HepG2 (cell line): ENCODE measurements around the gene IFI35. TPM values are rescaled to one million over a fixed set of nuclear protein-coding genes. Genes with fewer than 3 reads are reported as not detected.

ENCODE experiments used
- ATAC-seq: fragments of 200-7000 bp; cut with Tn5 transposase; 3 replicates; pipeline ENCODE4 v1.9.1; 2020; ENCODE audit warnings: mild to moderate bottlenecking, moderate library complexity
- Bru-seq: library from RNA; stranded (reverse); fragments of 400-500 nt; gene quantifications from one replicate; lab custom pipeline; 2021; lab: Mats Ljungman, UMichigan
- BruChase-seq, 2 experiments: library from RNA; stranded (reverse); fragments of 400-500 nt; gene quantifications; one replicate each; lab custom pipeline; 2021; lab: Mats Ljungman, UMichigan
- BruUV-seq: library from RNA; stranded (reverse); fragments of 400-500 nt; replicated peaks from 2 replicates; lab custom pipeline; 2021; lab: Mats Ljungman, UMichigan
- CTCF ChIA-PET: fragments of 300-600 bp; formaldehyde crosslinking; extraction: SDS; loops from one replicate; lab custom pipeline; 2021; ENCODE audit warnings: low total read pairs, inconsistent platforms, low intra/inter-chr PET ratio; lab: Yijun Ruan, JAX
- POLR2A ChIA-PET: fragments of 350-600 bp; sonication (Branson Sonifier 250); formaldehyde crosslinking; loops from one replicate; lab custom pipeline; 2020; ENCODE audit warnings: antibody characterized with exemption, inconsistent platforms; lab: Yijun Ruan, JAX
- DNase-seq: peaks from one replicate; pipeline ENCODE4 v3.0.0-alpha.2; 2015; ENCODE audit warnings: low spot score
- FAIRE-seq: peaks from 3 replicates; lab custom pipeline; 2011; peaks lifted over from hg19 to GRCh38; lab: Jason Lieb, UNC
- H2AFZ ChIP-seq: one replicate; pipeline ENCODE4 v1.6.1; 2011; ENCODE audit warnings: low read length, inconsistent platforms
- H3K27ac ChIP-seq: fragments of 300-600 bp; 3 replicates; pipeline ENCODE4 v1.8.0; 2011; ENCODE audit warnings: mixed run types, mild to moderate bottlenecking, mixed read lengths, low read length, inconsistent platforms; ENCODE audit not compliant: insufficient read depth; ENCODE audit errors: extremely low read length
- H3K27me3 ChIP-seq, 2 experiments: fragments of 200-600 bp in 1 of 2; 2 replicates in 1 of 2; 3 replicates in 1 of 2; pipeline versions ENCODE4 v1.6.0 to v1.8.0; 2011; ENCODE audit warnings: low read length in 2 of 2, mild to moderate bottlenecking in 2 of 2, moderate library complexity in 2 of 2, inconsistent platforms in 1 of 2; ENCODE audit not compliant: insufficient read depth in 2 of 2, control insufficient read depth in 1 of 2
- H3K36me3 ChIP-seq, 2 experiments: fragments of 200-600 bp in 1 of 2; replicated peaks in 1 of 2; 2 replicates in 1 of 2; 3 replicates in 1 of 2; pipeline versions ENCODE4 v1.5.1 to v1.8.0; 2011; ENCODE audit warnings: low read length in 2 of 2, inconsistent platforms in 1 of 2; ENCODE audit not compliant: insufficient read depth in 2 of 2, control insufficient read depth in 1 of 2
- H3K4me1 ChIP-seq: 2 replicates; pipeline ENCODE4 v1.5.1; 2012; ENCODE audit warnings: low read length, inconsistent platforms; ENCODE audit not compliant: insufficient read depth
- H3K4me2 ChIP-seq: 2 replicates; pipeline ENCODE4 v1.6.0; 2011; ENCODE audit warnings: low read depth, low read length, inconsistent platforms
- H3K4me3 ChIP-seq, 3 experiments: fragments of 200-600 bp in 1 of 3; sonication (generic), shearing (Covaris generic) in 1 of 3; replicated peaks in 1 of 3; 2 replicates each; pipeline ENCODE4 v1.5.1; 2011 to 2016; ENCODE audit warnings: low read length in 3 of 3, inconsistent platforms in 2 of 3, low read depth in 2 of 3, mild to moderate bottlenecking in 2 of 3, control low read depth in 1 of 3, mixed read lengths in 1 of 3; ENCODE audit not compliant: insufficient read depth in 1 of 3
- H3K79me2 ChIP-seq: one replicate; pipeline ENCODE4 v1.6.1; 2011; ENCODE audit warnings: low read length, inconsistent platforms; ENCODE audit not compliant: insufficient read depth
- H3K9ac ChIP-seq: 2 replicates; pipeline ENCODE4 v1.6.0; 2011; ENCODE audit warnings: mild to moderate bottlenecking, low read depth, low read length, inconsistent platforms; ENCODE audit not compliant: insufficient read depth
- H3K9me3 ChIP-seq: 2 replicates; pipeline ENCODE4 v1.5.1; 2012; ENCODE audit warnings: mild to moderate bottlenecking, low read length
- H4K20me1 ChIP-seq: 2 replicates; pipeline ENCODE4 v1.6.0; 2011; ENCODE audit warnings: inconsistent platforms, mild to moderate bottlenecking, low read length, moderate library complexity; ENCODE audit not compliant: insufficient read depth
- DMAP1 ChIP-seq: IDR thresholded peaks from 2 replicates; pipeline ENCODE4 v1.6.1; 2016
- KDM2A ChIP-seq: sonication (generic); formaldehyde crosslinking; IDR thresholded peaks from 2 replicates; pipeline ENCODE4 v1.4.0; 2020; ENCODE audit warnings: low read depth, missing genetic modification reagents, borderline replicate concordance
- KMT2B ChIP-seq: IDR thresholded peaks from 2 replicates; pipeline ENCODE4 v1.6.1; 2016; ENCODE audit warnings: missing genetic modification reagents, missing compliant biosample characterization
- PPARG ChIP-seq: conservative IDR thresholded peaks from 2 replicates; pipeline ENCODE4 v1.6.1; 2016; ENCODE audit warnings: missing biosample characterization, missing genetic modification reagents
- SETDB1 ChIP-seq: sonication (generic); formaldehyde crosslinking; IDR thresholded peaks from 2 replicates; pipeline ENCODE4 v1.5.1; 2020; ENCODE audit warnings: missing genetic modification reagents, mild to moderate bottlenecking, borderline replicate concordance
- ZNF205 ChIP-seq: IDR thresholded peaks from 2 replicates; pipeline ENCODE4 v1.6.1; 2018; ENCODE audit warnings: missing biosample characterization, missing genetic modification reagents
- ZNF678 ChIP-seq: sonication (generic); formaldehyde crosslinking; IDR thresholded peaks from 2 replicates; pipeline ENCODE4 v1.4.0; 2020; ENCODE audit warnings: mild to moderate bottlenecking, missing genetic modification reagents
- ZNF747 ChIP-seq: sonication (generic); formaldehyde crosslinking; IDR thresholded peaks from 2 replicates; pipeline ENCODE4 v1.8.1; 2023; ENCODE audit warnings: missing genetic modification reagents, mild to moderate bottlenecking, borderline replicate concordance
- ZNF761 ChIP-seq: sonication (generic); formaldehyde crosslinking; conservative IDR thresholded peaks from 2 replicates; pipeline ENCODE4 v1.4.0; 2020; ENCODE audit warnings: mild to moderate bottlenecking, missing genetic modification reagents
- WGBS: methylation state at CpG from one replicate; pipeline ENCODE4 v1.1.6; 2017; ENCODE audit warnings: low lambda C conversion rate; 5-methylcytosine and 5-hydroxymethylcytosine counted together
- in situ Hi-C: cut with HindIII; loops from 2 replicates; pipeline ENCODE4 v1.10.0; 2017; ENCODE audit warnings: low pct_unique_long_range_greater_than_20kb; ENCODE audit not compliant: extremely low pct_ligation_motif_present
- intact Hi-C: fragments of 100-400 bp; cut with micrococcal nuclease; formaldehyde crosslinking; loops from one replicate; pipeline ENCODE4 v1.10.0; 2022; ENCODE audit not compliant: unreplicated experiment
- long read RNA-seq, 2 experiments: library from RNA in 1 of 2; library from polyadenylated mRNA in 1 of 2; stranded (forward) in 1 of 2; unstranded in 1 of 2; transcript quantifications; one replicate each; pipeline ENCODE4 v2.0.0, GENCODE V29; 2019 to 2022
- polyA minus RNA-seq, 3 experiments: library from RNA; depleted of rRNA, polyadenylated mRNA; stranded (reverse); fragments of >200 nt; gene quantifications; 2 replicates each; pipeline ENCODE4 v1.2.3, GENCODE V29; 2011; ENCODE audit warnings: low replicate concordance in 1 of 3
- polyA plus RNA-seq, 8 experiments: library from polyadenylated mRNA; depleted of rRNA in 3 of 8; stranded (reverse) in 7 of 8; unstranded in 1 of 8; fragments of >200 nt; fragmentation: Illumina TruSeq in 4 of 8; extraction: Trizol in 4 of 8; gene quantifications; 2 replicates each; pipeline versions ENCODE4 v1.2.1 to v1.2.3, GENCODE V29; 2011 to 2016; ENCODE audit warnings: low read depth in 4 of 8, missing spikeins in 1 of 8, mixed read lengths in 1 of 8; ENCODE audit not compliant: insufficient read depth in 1 of 8
- total RNA-seq, 5 experiments: library from RNA; depleted of rRNA; stranded (reverse); fragments of >200 nt; fragmentation: Illumina TruSeq; extraction: Trizol; gene quantifications; 2 replicates each; pipeline ENCODE4 v1.2.3, GENCODE V29; 2016; ENCODE audit warnings: low read depth in 1 of 5
- TF ChIP-seq, protein P1 (sequence below): IDR thresholded peaks from 2 replicates; pipeline ENCODE4 v1.6.1; 2016; ENCODE audit warnings: missing compliant biosample characterization, missing genetic modification reagents, borderline replicate concordance
- TF ChIP-seq, protein P2 (sequence below): sonication (generic); formaldehyde crosslinking; IDR thresholded peaks from 2 replicates; pipeline ENCODE4 v1.4.0; 2020; ENCODE audit warnings: missing genetic modification reagents, mild to moderate bottlenecking, borderline replicate concordance

IFI35 gene
- total RNA-seq (2016; rRNA removed; fragmentation: Illumina TruSeq; extraction: Trizol) (38.1 and 40.2 TPM in 2 replicates), polyA plus RNA-seq (2011; rRNA removed) (28.9 and 33.5 TPM in 2 replicates), polyA minus RNA-seq (2011; rRNA and poly(A)+ RNA removed; ENCODE audit: low replicate concordance) (35.6 and 37.0 TPM in 2 replicates), Bru-seq, nascent RNA (percentile 65 among the genes with signal in this experiment), BruChase-seq, experiment 1, labeled RNA remaining after a 6-hour chase (percentile 51 among the genes with signal in this experiment), BruChase-seq, experiment 2, labeled RNA remaining after a 2-hour chase (percentile 49 among the genes with signal in this experiment)
- 15.0 and 17.1 TPM in 2 replicates for total RNA-seq (2016; cell fraction: cytosol; rRNA removed; fragmentation: Illumina TruSeq; extraction: Trizol; ENCODE audit: low read depth)
- 40.0 and 42.7 TPM in 2 replicates for total RNA-seq (2016; cell fraction: insoluble cytoplasmic fraction; rRNA removed; fragmentation: Illumina TruSeq; extraction: Trizol)
- 17.3 and 20.7 TPM in 2 replicates for total RNA-seq (2016; cell fraction: membrane; rRNA removed; fragmentation: Illumina TruSeq; extraction: Trizol)
- total RNA-seq (2016; cell fraction: nucleus; rRNA removed; fragmentation: Illumina TruSeq; extraction: Trizol), result 20.1 and 24.5 TPM in 2 replicates
- 41.0 and 41.7 TPM in 2 replicates for polyA plus RNA-seq (2011; cell fraction: cytosol; rRNA removed)
- polyA plus RNA-seq (2011; cell fraction: nucleus; rRNA removed), result 39.4 and 53.8 TPM in 2 replicates
- 15.3 and 21.4 TPM in 2 replicates for polyA plus RNA-seq (2012)
- polyA plus RNA-seq (2016; cell fraction: cytosol; fragmentation: Illumina TruSeq; extraction: Trizol; ENCODE audit: low read depth), result 8.4 and 11.2 TPM in 2 replicates
- 41.9 and 42.2 TPM in 2 replicates for polyA plus RNA-seq (2016; cell fraction: insoluble cytoplasmic fraction; fragmentation: Illumina TruSeq; extraction: Trizol; ENCODE audit: low read depth)
- 15.1 and 18.7 TPM in 2 replicates for polyA plus RNA-seq (2016; cell fraction: membrane; fragmentation: Illumina TruSeq; extraction: Trizol; ENCODE audit: low read depth)
- polyA plus RNA-seq (2016; cell fraction: nucleus; fragmentation: Illumina TruSeq; extraction: Trizol; ENCODE audit: insufficient read depth, low read depth), result 35.2 and 38.8 TPM in 2 replicates
- 6.3 and 8.2 TPM in 2 replicates for polyA minus RNA-seq (2011; cell fraction: cytosol; rRNA and poly(A)+ RNA removed)
- 12.6 and 20.0 TPM in 2 replicates for polyA minus RNA-seq (2011; cell fraction: nucleus; rRNA and poly(A)+ RNA removed)
- long read RNA-seq, experiment 1, transcript IFI35-203 (7 exons, 1,241 nt), result major isoform, 22 of 48 reads
- long read RNA-seq, experiment 1, transcript IFI35-204 (7 exons, 1,232 nt), result minor isoform, 12 of 48 reads
- long read RNA-seq, experiment 1, partial matches to known transcripts, result 5 of 48 reads
- long read RNA-seq, experiment 1, other reads (novel, unspliced or antisense), result 9 of 48 reads
- long read RNA-seq, experiment 2, transcript IFI35-204 (7 exons, 1,232 nt), result major isoform, 42 of 95 reads
- long read RNA-seq, experiment 2, transcript IFI35-203 (7 exons, 1,241 nt), result minor isoform, 27 of 95 reads
- long read RNA-seq, experiment 2, partial matches to known transcripts, result 17 of 95 reads
- long read RNA-seq, experiment 2, other reads (novel, unspliced or antisense), result 9 of 95 reads

DNA sequence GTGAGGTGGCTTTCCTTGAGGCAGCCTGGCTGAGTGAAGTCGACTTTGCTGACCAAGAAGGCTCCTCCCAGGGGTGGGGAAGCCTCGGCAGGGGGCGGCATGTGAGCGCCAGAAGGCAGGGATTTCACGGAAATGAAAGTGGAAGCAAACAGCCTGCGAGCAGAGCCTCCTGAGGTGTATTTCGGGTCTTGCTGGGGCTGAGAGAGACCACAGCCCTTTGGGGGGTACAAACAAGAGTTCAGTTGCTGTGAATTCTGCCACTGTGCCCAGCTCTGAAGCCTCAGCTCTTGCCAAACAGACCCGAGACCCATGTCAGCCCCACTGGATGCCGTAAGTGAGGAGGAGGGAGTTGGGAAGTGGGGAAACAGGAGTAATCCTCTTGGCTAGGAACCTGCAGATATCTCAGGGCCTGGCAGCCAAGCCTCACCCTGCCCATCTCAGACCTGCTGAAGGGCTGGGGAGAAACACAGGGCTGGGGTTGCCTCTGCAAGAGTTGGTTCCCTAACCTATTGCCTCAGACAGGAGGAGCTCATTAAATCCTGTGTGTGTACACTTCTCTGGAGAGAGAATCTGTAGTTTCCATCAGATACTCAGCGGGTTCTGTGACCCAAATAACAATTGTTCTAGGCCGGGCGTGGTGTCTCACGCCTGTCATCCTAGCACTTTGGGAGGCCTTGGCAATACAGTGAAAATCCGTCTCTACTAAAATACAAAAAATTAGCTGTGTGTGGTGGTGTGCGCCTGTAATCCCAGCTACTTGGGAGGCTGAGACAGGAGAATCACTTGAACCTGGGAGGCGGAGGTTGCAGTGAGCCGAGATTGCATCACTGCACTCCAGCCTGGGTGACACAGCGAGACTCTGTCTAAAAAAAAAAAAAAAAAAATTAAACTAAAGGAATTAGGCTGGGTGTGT, at the start of gene IFI35:
IFI35 (plus strand) TSS at position 146 of the 913 bp plus-strand sequence; CDS start at position 310, 164 bp downstream.
- intact Hi-C loops, result loop anchor here (5.0 kb wide), 1 partner anchor 165 kb away; the partner anchor contains the start of gene NBR1
- WGBS, result 16% methylated on average over 18 of the region's 18 CpGs
- BruUV-seq, result TSS peak; percentile 44
- peak within 1 kb of the TSS; percentile 92 for H3K9ac ChIP-seq
- H4K20me1 ChIP-seq, result peaks cover 4% of the 10 kb centered on the region; the same call in 1 of the 2 replicates
- CTCF ChIA-PET, result no interaction called here
- H3K27me3 ChIP-seq, result no peaks in the 10 kb centered on the region; a peak in 1 of 5 replicates
- in situ Hi-C loops, result no loop called here
- peak within 1 kb of the TSS; percentile 75 for H2AFZ ChIP-seq
- ATAC-seq, result peak; percentile 78
- peak; percentile 83 for DNase-seq
- peak; percentile 59 for FAIRE-seq
- peak within 1 kb of the TSS; percentile 71 to 92 (median 88) for H3K4me3 ChIP-seq
- peaks cover 81% of the 10 kb centered on the region for H3K4me1 ChIP-seq
- peaks cover 7% of the 10 kb centered on the region for H3K79me2 ChIP-seq
- POLR2A ChIA-PET, result interaction anchor here (0.6 to 8.3 kb wide), 10 partner anchors 9 to 221 kb away, joined by 3 to 162 read pairs (median 4); partner anchors contain the start of genes NBR1, RPL27, TMEM106A and VAT1
- no peaks in the 10 kb centered on the region for H3K9me3 ChIP-seq
- H3K4me2 ChIP-seq, result peak within 1 kb of the TSS; percentile 92
- peak within 1 kb of the TSS; percentile 92 for H3K27ac ChIP-seq
- H3K36me3 ChIP-seq, result peaks cover 5 to 15% of the 10 kb centered on the region in 2 experiments
- TF ChIP-seq SETDB1 (CRISPR knock-in tag), result no peak
- TF ChIP-seq ZNF205 (CRISPR knock-in tag), result peak; percentile 14; the same call in 1 of the 2 replicates
- TF ChIP-seq KDM2A (CRISPR knock-in tag), result no peak; the same call in 1 of the 2 replicates
- TF ChIP-seq, protein P1, sequence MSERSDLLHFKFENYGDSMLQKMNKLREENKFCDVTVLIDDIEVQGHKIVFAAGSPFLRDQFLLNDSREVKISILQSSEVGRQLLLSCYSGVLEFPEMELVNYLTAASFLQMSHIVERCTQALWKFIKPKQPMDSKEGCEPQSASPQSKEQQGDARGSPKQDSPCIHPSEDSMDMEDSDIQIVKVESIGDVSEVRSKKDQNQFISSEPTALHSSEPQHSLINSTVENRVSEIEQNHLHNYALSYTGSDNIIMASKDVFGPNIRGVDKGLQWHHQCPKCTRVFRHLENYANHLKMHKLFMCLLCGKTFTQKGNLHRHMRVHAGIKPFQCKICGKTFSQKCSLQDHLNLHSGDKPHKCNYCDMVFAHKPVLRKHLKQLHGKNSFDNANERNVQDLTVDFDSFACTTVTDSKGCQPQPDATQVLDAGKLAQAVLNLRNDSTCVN (CRISPR knock-in tag), result peak; percentile 72
- 0 out of 2 replicates have a peak, but pooled peaks have one; percentile 26 for TF ChIP-seq PPARG (CRISPR knock-in tag)
- peak; percentile 92 for TF ChIP-seq KMT2B (CRISPR knock-in tag)
- TF ChIP-seq ZNF761 (CRISPR knock-in tag), result no peak
- TF ChIP-seq ZNF747 (CRISPR knock-in tag), result peak; percentile 51; the same call in 1 of the 2 replicates
- TF ChIP-seq DMAP1, result peak; percentile 66; the same call in 1 of the 2 replicates
- TF ChIP-seq ZNF678, result no peak
- TF ChIP-seq, protein P2, sequence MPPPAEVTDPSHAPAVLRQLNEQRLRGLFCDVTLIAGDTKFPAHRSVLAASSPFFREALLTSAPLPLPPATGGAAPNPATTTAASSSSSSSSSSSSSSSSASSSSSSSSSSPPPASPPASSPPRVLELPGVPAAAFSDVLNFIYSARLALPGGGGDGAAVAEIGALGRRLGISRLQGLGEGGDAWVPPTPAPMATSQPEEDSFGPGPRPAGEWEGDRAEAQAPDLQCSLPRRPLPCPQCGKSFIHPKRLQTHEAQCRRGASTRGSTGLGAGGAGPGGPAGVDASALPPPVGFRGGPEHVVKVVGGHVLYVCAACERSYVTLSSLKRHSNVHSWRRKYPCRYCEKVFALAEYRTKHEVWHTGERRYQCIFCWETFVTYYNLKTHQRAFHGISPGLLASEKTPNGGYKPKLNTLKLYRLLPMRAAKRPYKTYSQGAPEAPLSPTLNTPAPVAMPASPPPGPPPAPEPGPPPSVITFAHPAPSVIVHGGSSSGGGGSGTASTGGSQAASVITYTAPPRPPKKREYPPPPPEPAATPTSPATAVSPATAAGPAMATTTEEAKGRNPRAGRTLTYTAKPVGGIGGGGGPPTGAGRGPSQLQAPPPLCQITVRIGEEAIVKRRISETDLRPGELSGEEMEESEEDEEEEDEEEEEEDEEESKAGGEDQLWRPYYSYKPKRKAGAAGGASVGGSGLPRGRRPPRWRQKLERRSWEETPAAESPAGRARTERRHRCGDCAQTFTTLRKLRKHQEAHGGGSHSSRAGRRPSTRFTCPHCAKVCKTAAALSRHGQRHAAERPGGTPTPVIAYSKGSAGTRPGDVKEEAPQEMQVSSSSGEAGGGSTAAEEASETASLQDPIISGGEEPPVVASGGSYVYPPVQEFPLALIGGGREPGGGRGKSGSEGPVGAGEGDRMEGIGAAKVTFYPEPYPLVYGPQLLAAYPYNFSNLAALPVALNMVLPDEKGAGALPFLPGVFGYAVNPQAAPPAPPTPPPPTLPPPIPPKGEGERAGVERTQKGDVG (CRISPR knock-in tag), result 0 out of 2 replicates have a peak, but pooled peaks have one; percentile 17
